IMR-90 (cell line): ENCODE results near the gene IQSEC1.

Experiments used
- POLR2A ChIP-seq: IDR thresholded peaks from 2 replicates; pipeline ENCODE4 v1.6.1; 2012; ENCODE audit warnings: mild to moderate bottlenecking, low read depth, low read length
- TF ChIP-seq, protein P1 (sequence below): conservative IDR thresholded peaks from 2 replicates; pipeline ENCODE4 v1.5.1; 2012; ENCODE audit warnings: mild to moderate bottlenecking, low read depth, low read length, improper control_type of control experiment

DNA sequence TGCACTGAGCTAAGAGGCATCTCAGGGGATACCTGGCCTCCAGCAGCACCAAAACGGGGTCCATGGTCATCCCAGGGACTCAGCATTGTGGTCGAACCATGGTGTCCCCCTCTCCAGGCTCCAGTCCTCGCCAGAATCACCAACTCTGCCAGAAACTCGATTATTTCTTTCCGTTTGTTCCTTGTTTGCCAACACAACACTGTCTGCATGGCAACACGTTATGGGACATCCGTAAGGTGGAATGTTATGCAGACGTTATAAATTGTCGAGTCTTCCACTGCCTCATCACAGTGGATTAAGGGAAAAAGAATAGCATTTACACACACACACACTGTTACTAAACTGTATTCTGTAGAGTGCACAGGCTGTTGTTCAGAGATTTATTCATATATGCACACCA, 179.4 kb downstream of the IQSEC1 start:
- TF ChIP-seq, protein P1, sequence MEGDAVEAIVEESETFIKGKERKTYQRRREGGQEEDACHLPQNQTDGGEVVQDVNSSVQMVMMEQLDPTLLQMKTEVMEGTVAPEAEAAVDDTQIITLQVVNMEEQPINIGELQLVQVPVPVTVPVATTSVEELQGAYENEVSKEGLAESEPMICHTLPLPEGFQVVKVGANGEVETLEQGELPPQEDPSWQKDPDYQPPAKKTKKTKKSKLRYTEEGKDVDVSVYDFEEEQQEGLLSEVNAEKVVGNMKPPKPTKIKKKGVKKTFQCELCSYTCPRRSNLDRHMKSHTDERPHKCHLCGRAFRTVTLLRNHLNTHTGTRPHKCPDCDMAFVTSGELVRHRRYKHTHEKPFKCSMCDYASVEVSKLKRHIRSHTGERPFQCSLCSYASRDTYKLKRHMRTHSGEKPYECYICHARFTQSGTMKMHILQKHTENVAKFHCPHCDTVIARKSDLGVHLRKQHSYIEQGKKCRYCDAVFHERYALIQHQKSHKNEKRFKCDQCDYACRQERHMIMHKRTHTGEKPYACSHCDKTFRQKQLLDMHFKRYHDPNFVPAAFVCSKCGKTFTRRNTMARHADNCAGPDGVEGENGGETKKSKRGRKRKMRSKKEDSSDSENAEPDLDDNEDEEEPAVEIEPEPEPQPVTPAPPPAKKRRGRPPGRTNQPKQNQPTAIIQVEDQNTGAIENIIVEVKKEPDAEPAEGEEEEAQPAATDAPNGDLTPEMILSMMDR: no peak
- TF ChIP-seq POLR2A: no peak
